Activated T-helper 9 cell treated with anti-CD3 and anti-CD28 coated beads, Interleukin-2, amount 50 U/mL, for 16 hours (primary cell): ENCODE data around the gene PTPN21.

Source experiments
- DNase-seq: peaks from one replicate; pipeline ENCODE4 v3.0.0-alpha.2; 2020; ENCODE audit warnings: low read depth

The PTPN21 gene

DNA sequence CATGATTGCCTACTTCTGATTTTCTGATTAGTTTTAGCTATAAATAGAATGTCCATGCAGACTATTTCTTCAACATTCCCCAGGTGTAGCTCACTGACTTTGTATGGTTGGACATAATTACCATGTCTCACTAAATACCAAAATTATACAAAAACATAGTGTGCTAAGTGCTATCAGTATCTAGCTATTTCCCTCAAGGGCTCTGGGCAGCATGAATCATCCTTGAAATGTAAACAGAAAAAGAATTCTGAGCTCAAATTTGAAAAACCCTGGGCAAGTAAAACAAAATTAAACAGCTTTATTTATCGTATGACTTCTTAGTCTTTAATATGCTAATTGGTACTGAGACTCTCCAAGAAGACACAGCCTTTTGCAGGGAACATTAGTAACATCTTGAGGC lies 86.4 kb downstream of the PTPN21 start:
- no peak for DNase-seq

DNA sequence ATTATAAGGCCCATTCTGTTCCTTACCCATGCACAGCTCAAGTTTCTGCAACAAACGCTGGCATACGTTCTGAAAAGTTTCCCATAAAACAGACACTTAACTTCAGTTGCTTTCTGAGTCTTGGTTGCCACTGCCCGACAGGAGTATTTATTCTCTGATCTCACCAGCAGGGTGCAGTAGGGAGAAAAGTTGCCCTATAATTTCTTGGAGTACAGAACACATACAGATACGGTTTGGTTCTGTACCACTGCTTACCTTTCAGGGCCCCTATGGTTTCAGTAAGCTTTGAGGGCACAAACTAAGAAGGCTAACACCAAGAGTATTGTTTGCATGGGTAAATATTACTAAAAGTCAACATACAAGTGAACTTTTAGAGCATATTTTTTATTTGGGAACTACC lies 91.5 kb downstream of the PTPN21 start:
- DNase-seq = no peak

DNA sequence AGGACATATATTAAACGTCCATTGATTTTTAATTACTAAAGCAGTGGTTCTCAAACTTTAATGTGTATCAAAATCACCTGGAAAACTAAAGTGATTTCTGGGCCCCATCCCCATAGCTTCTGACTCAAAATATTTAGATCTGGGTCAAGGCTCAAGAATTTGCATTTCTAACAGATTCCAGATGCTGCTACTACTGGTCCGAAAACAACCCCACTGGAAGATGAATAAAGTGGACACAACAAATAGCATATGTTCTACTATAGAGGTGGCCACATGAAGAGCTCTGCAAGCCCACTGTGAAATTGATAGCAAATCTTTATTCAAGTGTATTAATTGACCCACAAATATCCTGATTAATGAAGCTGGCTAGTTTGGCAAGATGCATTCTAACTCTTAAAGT lies 99.9 kb downstream of the PTPN21 start:
- no peak for DNase-seq

DNA sequence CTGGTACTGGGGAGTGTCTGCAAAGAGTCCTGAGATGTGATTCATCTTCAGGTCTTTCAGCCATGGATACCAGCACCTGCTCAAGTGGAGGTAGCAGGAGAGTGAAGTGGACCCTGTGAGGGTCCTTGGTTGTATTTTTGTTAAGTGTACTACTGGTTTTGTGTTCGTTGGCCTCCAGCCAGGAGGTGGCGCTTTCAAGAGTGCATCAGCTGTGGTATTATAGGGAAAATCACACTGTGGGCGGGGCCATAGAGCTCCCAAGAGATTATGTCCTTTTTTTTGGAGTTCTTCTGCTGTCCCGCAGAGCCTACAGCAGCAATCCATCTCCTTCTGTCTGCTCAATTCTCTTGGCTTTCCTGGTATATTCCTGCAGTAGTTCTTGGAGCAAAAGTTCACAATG lies 102.6 kb downstream of the PTPN21 start:
- DNase-seq = no peak

DNA sequence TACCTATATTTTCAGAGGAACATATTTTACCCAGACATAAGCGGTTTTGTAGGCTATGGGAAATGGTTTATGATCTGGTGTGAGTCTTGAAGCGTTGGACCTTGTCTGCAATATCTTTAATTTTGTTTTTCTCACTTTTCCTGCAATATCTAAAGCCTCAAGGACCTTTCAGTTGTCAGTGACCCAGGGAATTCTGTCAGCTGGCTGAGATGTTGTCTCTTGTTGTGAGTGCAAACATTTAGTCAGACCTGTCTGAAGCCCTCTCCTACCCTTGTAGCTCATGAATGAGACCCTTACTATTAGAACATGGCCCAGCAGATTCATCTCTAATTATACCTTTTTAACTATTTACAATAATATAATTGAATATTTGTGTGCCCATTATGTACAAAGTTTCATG lies 115.7 kb downstream of the PTPN21 start:
- DNase-seq = no peak

DNA sequence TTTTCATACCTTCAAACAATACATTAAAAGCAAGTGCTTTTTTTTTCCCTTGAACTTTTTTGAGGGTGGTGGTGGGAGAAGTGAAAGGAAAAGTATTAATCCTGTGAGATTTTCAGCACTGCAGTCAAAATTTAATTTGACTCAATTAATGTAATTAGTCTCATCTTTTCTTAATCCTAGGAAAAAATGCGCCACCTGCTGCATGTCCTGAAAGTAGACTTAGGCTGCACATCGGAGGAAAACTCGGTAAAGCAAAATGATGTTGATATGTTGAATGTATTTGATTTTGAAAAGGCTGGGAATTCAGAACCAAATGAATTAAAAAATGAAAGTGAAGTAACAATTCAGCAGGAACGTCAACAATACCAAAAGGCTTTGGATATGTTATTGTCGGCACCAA lies 117.1 kb downstream of the PTPN21 start:
- DNase-seq = no peak

DNA sequence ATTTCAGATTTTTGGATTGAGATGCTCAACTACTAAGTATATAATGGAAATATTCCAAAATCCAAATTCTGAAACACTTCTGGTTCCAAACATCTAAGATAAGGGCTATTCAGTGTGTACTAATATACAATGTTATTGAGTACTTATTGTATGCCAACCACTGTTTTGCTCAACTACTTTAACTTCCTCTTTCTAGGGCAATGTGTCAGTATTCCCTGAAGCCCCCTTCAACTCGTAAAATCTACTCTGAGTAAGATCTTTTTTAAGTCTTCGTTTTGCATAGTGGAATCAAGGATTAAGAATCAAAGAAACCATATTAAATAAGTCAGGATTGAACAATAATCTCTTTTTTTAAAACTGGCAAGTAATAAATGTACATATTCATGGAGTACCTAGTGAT lies 123.8 kb downstream of the PTPN21 start:
- DNase-seq = no peak

DNA sequence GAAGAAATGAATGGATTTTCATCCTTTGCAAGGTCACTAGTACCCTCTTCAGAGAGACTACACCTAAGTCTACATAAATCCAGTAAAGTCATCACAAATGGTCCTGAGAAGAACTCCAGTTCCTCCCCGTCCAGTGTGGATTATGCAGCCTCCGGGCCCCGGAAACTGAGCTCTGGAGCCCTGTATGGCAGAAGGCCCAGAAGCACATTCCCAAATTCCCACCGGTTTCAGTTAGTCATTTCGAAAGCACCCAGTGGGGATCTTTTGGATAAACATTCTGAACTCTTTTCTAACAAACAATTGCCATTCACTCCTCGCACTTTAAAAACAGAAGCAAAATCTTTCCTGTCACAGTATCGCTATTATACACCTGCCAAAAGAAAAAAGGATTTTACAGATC lies 128.5 kb downstream of the PTPN21 start:
- no peak for DNase-seq

DNA sequence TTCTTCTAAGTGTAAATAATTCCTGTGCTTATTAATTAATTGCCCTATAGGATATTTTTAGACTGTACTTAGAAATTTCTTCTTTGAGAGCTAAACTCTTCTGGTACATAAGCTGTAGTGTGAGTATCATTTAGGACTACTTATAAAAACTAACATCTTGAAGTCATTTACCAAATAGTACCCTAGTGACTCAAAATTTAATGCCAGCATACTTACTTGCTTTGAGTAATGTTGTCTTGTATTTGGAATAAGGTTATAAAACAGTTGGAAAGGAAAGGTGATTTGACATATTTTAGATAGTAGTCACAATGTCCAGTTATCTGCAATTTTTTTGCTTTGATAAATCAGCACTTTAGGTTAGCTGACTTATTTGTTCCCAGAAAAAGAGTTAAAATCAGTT lies 130.2 kb downstream of the PTPN21 start:
- DNase-seq = no peak

DNA sequence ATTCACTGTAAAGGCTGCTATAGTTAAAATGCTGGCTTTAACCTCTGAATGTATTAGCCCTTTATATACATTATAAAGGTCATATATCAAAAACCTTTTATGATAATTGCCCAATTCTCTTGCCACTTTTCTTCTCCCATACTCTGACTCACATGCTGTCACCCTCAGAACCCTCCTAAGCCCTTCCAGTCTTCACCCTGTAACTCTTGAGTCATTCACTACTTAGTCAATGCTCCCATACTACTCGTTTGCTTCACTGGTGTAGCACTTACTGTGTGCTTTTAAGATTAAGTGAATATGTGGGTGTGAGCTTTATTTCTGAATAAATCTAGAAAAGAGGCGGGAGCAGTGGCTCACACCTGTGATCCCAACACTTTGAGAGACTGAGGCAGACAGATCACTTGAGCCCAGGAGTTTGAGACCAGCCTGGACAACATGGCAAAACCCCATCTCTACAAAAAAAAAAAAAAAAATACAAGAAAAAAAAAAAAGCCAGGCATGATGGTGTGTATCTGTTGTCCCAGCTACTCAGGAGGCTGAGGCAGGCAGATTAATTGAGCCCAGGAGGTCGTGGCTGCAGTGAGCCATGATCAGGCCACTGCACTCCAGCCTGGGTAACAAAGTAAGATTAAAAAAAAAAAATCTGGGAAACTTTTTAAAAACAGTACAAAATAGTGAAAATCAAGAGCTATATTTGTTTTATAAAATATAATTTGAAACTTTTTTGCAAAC lies 131.7 kb downstream of the PTPN21 start:
- no peak for DNase-seq

DNA sequence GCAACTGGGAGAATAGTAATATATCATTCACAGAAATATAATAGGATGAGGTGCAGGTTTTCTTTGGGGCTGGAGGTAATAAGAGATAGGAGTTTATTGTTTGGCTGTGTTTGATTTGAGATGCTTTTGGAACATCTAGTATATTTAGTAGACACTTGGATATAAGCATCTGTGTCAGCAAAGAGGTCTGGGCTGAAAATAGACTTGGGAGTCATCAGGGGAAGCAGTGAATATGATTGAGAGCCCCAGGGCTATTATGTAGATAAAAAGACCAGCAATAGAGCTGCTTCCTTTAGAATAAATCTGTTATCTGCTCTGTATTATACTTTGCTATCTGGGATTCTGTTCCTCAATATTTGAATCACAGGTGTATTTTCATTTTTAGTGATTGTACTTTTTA lies 132.8 kb downstream of the PTPN21 start:
- DNase-seq = no peak

DNA sequence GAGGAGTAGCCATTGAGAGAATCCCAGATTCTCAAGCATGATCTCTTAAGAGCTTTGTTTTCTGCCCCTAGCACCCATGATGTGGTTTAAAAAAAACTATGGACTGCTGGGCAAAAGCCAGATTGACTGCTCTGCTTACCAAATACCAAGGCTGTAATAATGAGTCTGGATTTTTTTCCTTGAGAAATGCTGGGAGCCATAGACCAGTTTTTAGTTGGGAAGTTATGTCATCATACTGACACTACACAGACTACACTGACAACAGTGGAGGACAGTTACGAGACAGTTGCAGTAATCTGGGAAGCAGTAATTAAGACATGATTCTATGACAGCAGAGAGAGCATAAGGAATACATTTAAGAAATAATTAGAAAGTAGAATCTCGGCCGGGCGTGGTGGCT lies 133.5 kb downstream of the PTPN21 start:
- DNase-seq = no peak

DNA sequence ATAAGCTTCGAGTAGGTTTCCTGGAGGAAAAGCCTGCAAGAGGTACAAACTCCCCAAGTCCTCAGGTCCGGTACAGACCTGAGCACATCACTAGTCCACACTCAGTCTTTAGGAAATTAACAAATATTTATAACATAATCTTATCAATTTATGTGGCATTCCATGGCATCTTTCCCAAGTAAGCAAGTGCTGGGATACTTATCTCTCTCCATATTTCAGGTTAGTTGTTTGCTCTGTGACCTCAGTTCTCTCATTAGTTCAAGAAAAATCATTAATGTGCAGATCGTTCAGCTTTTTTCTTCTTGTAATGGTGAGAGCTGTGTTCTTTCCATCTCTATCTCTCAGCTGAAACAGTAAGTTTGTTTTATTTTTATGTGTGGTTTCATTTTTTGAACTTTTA lies 134.6 kb downstream of the PTPN21 start:
- DNase-seq = no peak

DNA sequence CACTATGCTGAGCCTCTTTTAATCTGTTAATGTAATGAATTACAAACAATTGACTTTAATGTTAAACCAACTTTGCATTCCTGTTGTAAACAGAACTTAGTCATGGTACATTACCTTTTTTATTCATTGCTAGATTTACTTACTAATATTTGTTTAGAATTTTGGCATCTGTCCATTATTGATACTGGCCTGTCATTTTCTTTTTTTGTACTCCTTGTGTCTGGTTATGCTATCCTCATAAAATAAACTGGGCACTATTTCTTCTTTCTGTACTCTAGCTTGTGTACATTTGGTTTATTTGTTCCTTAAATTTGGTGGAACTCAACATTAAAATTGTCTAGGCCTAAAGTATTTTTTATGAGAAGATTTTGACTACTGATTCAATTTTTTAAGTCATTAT lies 137.2 kb downstream of the PTPN21 start:
- DNase-seq = no peak
